H1 (cell line): ENCODE data around the gene HSD17B1. TPM values are rescaled to one million over a fixed set of nuclear protein-coding genes. Genes with fewer than 3 reads are reported as not detected.

ENCODE experiments used
- CTCF ChIA-PET: fragments of 300-600 bp; sonication (Branson Sonifier 250); formaldehyde crosslinking; loops from one replicate; lab custom pipeline; 2021; ENCODE audit not compliant: partially characterized antibody; lab: Charles Lee
- POLR2A ChIA-PET: fragments of 300-600 bp; sonication (Branson Sonifier 250); formaldehyde crosslinking; loops from one replicate; lab custom pipeline; 2021; ENCODE audit warnings: inconsistent platforms; ENCODE audit not compliant: partially characterized antibody; lab: Charles Lee
- DNase-seq, 2 experiments: peaks; one replicate each; pipeline versions ENCODE4 v3.0.0 to v3.0.0-alpha.2; 2010 to 2022; ENCODE audit warnings: low spot score in 2 of 2, low read depth in 1 of 2, mixed read lengths in 1 of 2
- FAIRE-seq: peaks from 2 replicates; lab custom pipeline; 2011; peaks lifted over from hg19 to GRCh38; lab: Jason Lieb, UNC
- H2AFZ ChIP-seq: 2 replicates; pipeline ENCODE4 v1.8.1; 2012; ENCODE audit warnings: low read length, inconsistent platforms
- H2AK5ac ChIP-seq: 2 replicates; pipeline ENCODE4 v1.6.1; 2013; ENCODE audit warnings: low read depth, low read length
- H2BK120ac ChIP-seq: replicated peaks from 2 replicates; pipeline ENCODE3; 2013; ENCODE audit warnings: low read depth, low read length, inconsistent platforms
- H2BK12ac ChIP-seq: 2 replicates; pipeline ENCODE4 v1.6.1; 2013; ENCODE audit warnings: low read depth, low read length
- H2BK15ac ChIP-seq: 2 replicates; pipeline ENCODE4 v1.6.1; 2013; ENCODE audit warnings: low read length
- H2BK20ac ChIP-seq: 2 replicates; pipeline ENCODE4 v1.6.1; 2013; ENCODE audit warnings: low read length
- H2BK5ac ChIP-seq: 2 replicates; pipeline ENCODE4 v1.6.1; 2013; ENCODE audit warnings: low read depth, low read length
- H3K14ac ChIP-seq: 2 replicates; pipeline ENCODE4 v1.6.1; 2013; ENCODE audit warnings: inconsistent platforms; ENCODE audit not compliant: insufficient read length
- H3K18ac ChIP-seq: 2 replicates; pipeline ENCODE4 v1.6.1; 2013; ENCODE audit warnings: low read length; ENCODE audit errors: extremely low read depth
- H3K23ac ChIP-seq: 2 replicates; pipeline ENCODE4 v1.6.1; 2013; ENCODE audit warnings: inconsistent platforms; ENCODE audit not compliant: insufficient read length
- H3K23me2 ChIP-seq: 2 replicates; pipeline ENCODE4 v1.6.1; 2013; ENCODE audit warnings: low read depth, low read length
- H3K27ac ChIP-seq: 2 replicates; pipeline ENCODE4 v1.6.1; 2011; ENCODE audit warnings: low read depth, low read length, inconsistent platforms
- H3K27me3 ChIP-seq, 4 experiments: replicated peaks in 1 of 4; 1 replicate in 1 of 4; 2 replicates in 3 of 4; pipeline versions ENCODE4 v1.6.1 to v1.8.1; 2011 to 2013; ENCODE audit warnings: low read length in 3 of 4, mild to moderate bottlenecking in 3 of 4, inconsistent platforms in 2 of 4, mixed read lengths in 2 of 4, moderate library complexity in 1 of 4; ENCODE audit not compliant: control insufficient read depth in 3 of 4, insufficient read depth in 3 of 4; ENCODE audit errors: extremely low read depth in 1 of 4
- H3K36me3 ChIP-seq, 4 experiments: 2 replicates each; pipeline versions ENCODE4 v1.6.1 to v1.8.1; 2011 to 2013; ENCODE audit warnings: mild to moderate bottlenecking in 4 of 4, low read length in 3 of 4, moderate library complexity in 2 of 4, control low read depth in 1 of 4, inconsistent platforms in 1 of 4; ENCODE audit not compliant: insufficient read depth in 4 of 4, control insufficient read depth in 2 of 4
- H3K4ac ChIP-seq: replicated peaks from 2 replicates; pipeline ENCODE3; 2013; ENCODE audit warnings: low read length, low read depth, mixed read lengths, inconsistent platforms; ENCODE audit not compliant: insufficient read length
- H3K4me1 ChIP-seq, 4 experiments: replicated peaks in 1 of 4; 1 replicate in 1 of 4; 2 replicates in 3 of 4; pipeline versions ENCODE4 v1.6.1 to v1.8.1; 2011 to 2013; ENCODE audit warnings: low read length in 3 of 4, inconsistent platforms in 2 of 4, mixed read lengths in 1 of 4; ENCODE audit not compliant: insufficient read depth in 4 of 4, control insufficient read depth in 3 of 4
- H3K4me2 ChIP-seq, 2 experiments: 2 replicates each; pipeline versions ENCODE4 v1.6.1 to v1.8.1; 2011 to 2013; ENCODE audit warnings: low read depth in 2 of 2, low read length in 2 of 2, control low read depth in 1 of 2, inconsistent platforms in 1 of 2, mild to moderate bottlenecking in 1 of 2; ENCODE audit not compliant: insufficient read depth in 1 of 2
- H3K4me3 ChIP-seq, 4 experiments: fragments of 200-600, 300-600 bp in 1 of 4; sonication (generic), shearing (Covaris generic), sonication (Bioruptor Twin) in 1 of 4; 2 replicates each; pipeline versions ENCODE4 v1.5.1 to v1.8.1; 2011 to 2016; ENCODE audit warnings: low read length in 4 of 4, low read depth in 3 of 4, control low read depth in 2 of 4, inconsistent platforms in 2 of 4, mild to moderate bottlenecking in 2 of 4, mixed read lengths in 1 of 4, moderate library complexity in 1 of 4; ENCODE audit not compliant: insufficient read depth in 2 of 4; ENCODE audit errors: extremely low read depth in 1 of 4
- H3K56ac ChIP-seq: replicated peaks from 2 replicates; pipeline ENCODE3; 2013; ENCODE audit warnings: low read depth, mild to moderate bottlenecking, mixed read lengths, low read length, inconsistent platforms; ENCODE audit not compliant: insufficient read length
- H3K79me1 ChIP-seq: 2 replicates; pipeline ENCODE4 v1.6.1; 2013; ENCODE audit warnings: low read depth, low read length, control low read depth
- H3K79me2 ChIP-seq, 2 experiments: 2 replicates each; pipeline versions ENCODE4 v1.6.1 to v1.8.1; 2012 to 2013; ENCODE audit warnings: low read length in 2 of 2, mild to moderate bottlenecking in 2 of 2, inconsistent platforms in 1 of 2; ENCODE audit not compliant: insufficient read depth in 2 of 2, control insufficient read depth in 1 of 2
- H3K9ac ChIP-seq, 4 experiments: replicated peaks in 1 of 4; 1 replicate in 1 of 4; 2 replicates in 3 of 4; pipeline versions ENCODE4 v1.6.1 to v1.8.1; 2011 to 2013; ENCODE audit warnings: low read depth in 3 of 4, low read length in 3 of 4, control low read depth in 2 of 4, mild to moderate bottlenecking in 2 of 4, moderate library complexity in 2 of 4, inconsistent platforms in 1 of 4; ENCODE audit errors: extremely low read depth in 1 of 4
- H3K9me3 ChIP-seq, 2 experiments: 2 replicates each; pipeline versions ENCODE4 v1.6.1 to v1.8.1; 2012 to 2013; ENCODE audit warnings: mild to moderate bottlenecking in 2 of 2, moderate library complexity in 2 of 2, control low read depth in 1 of 2, inconsistent platforms in 1 of 2, low read depth in 1 of 2, low read length in 1 of 2, mixed read lengths in 1 of 2; ENCODE audit not compliant: insufficient read depth in 2 of 2
- H4K20me1 ChIP-seq, 2 experiments: replicated peaks in 1 of 2; 2 replicates each; pipeline versions ENCODE3 to v1.8.1; 2011 to 2013; ENCODE audit warnings: inconsistent platforms in 2 of 2, low read length in 2 of 2, mild to moderate bottlenecking in 1 of 2; ENCODE audit not compliant: insufficient read depth in 2 of 2, control insufficient read depth in 1 of 2
- H4K5ac ChIP-seq: 2 replicates; pipeline ENCODE4 v1.6.1; 2013; ENCODE audit warnings: low read length, low read depth, mixed read lengths, inconsistent platforms; ENCODE audit not compliant: insufficient read length
- H4K8ac ChIP-seq: 2 replicates; pipeline ENCODE4 v1.8.0; 2013; ENCODE audit warnings: mild to moderate bottlenecking, moderate library complexity, low read length, inconsistent platforms; ENCODE audit not compliant: insufficient read depth; ENCODE audit errors: extremely low read depth
- H4K91ac ChIP-seq: replicated peaks from 2 replicates; pipeline ENCODE3; 2013; ENCODE audit warnings: low read length, mixed read lengths, inconsistent platforms; ENCODE audit not compliant: insufficient read length
- BCL11A ChIP-seq, 2 experiments: IDR thresholded peaks; one replicate each; pipeline ENCODE4 v1.6.1; 2011; ENCODE audit warnings: low read depth in 2 of 2, low read length in 2 of 2, mild to moderate bottlenecking in 2 of 2
- CEBPB ChIP-seq: IDR thresholded peaks from 2 replicates; pipeline ENCODE4 v1.6.1; 2012; ENCODE audit warnings: low read depth, low read length
- GABPA ChIP-seq: IDR thresholded peaks from 2 replicates; pipeline ENCODE4 v1.6.1; 2011; ENCODE audit warnings: mild to moderate bottlenecking, low read length, moderate library complexity, borderline replicate concordance; ENCODE audit not compliant: insufficient read depth
- GTF2F1 ChIP-seq: IDR thresholded peaks from 2 replicates; pipeline ENCODE4 v1.6.1; 2012; ENCODE audit warnings: low read depth, low read length, improper control_type of control experiment, borderline replicate concordance
- JUND ChIP-seq: IDR thresholded peaks from 2 replicates; pipeline ENCODE4 v1.6.1; 2011; ENCODE audit warnings: mild to moderate bottlenecking, improper control_type of control experiment, low read length
- KDM5A ChIP-seq: fragments of 200-600 bp; IDR thresholded peaks from 2 replicates; pipeline ENCODE4 v1.7.1; 2012; ENCODE audit warnings: mild to moderate bottlenecking, low read length, inconsistent platforms, mixed read lengths
- POLR2AphosphoS5 ChIP-seq: IDR thresholded peaks from 2 replicates; pipeline ENCODE4 v1.6.1; 2011; ENCODE audit warnings: low read depth, low read length
- SIX5 ChIP-seq: IDR thresholded peaks from 2 replicates; pipeline ENCODE4 v1.6.1; 2011; ENCODE audit warnings: mild to moderate bottlenecking, low read depth, low read length
- SP1 ChIP-seq: IDR thresholded peaks from 2 replicates; pipeline ENCODE4 v1.6.1; 2011; ENCODE audit warnings: low read depth, low read length
- SRF ChIP-seq: IDR thresholded peaks from 2 replicates; pipeline ENCODE4 v1.6.1; 2011; ENCODE audit warnings: mild to moderate bottlenecking, low read depth, low read length, moderate library complexity
- TCF12 ChIP-seq: IDR thresholded peaks from 2 replicates; pipeline ENCODE4 v1.6.1; 2011; ENCODE audit warnings: low read depth, mild to moderate bottlenecking, low read length
- WGBS, 2 experiments: shearing (Covaris generic) in 1 of 2; methylation state at CpG; one replicate each; pipeline versions ENCODE4 v1.1.6 to v1.1.7; 2013 to 2015; ENCODE audit warnings: low lambda C conversion rate in 2 of 2, mixed read lengths in 2 of 2, inconsistent platforms in 1 of 2, low coverage in 1 of 2, missing lambda C conversion rate in 1 of 2; ENCODE audit not compliant: insufficient replicate concordance in 2 of 2, insufficient coverage in 1 of 2, insufficient read length in 1 of 2; ENCODE audit errors: extremely low coverage in 1 of 2, missing lambda C conversion rate in 1 of 2; 5-methylcytosine and 5-hydroxymethylcytosine counted together
- polyA plus RNA-seq, 7 experiments: library from polyadenylated mRNA; depleted of rRNA in 3 of 7; stranded (reverse) in 5 of 7; unstranded in 2 of 7; fragments of >200 nt in 5 of 7; fragments of 200-250 nt in 2 of 7; gene quantifications; 1 replicate in 5 of 7; 2 replicates in 1 of 7; 4 replicates in 1 of 7; pipeline versions ENCODE4 v1.2.1 to v1.2.3, GENCODE V29; 2011 to 2013; ENCODE audit warnings: missing spikeins in 2 of 7, mixed read lengths in 2 of 7
- total RNA-seq: library from RNA; stranded (reverse); fragmentation: NEBNext Ultra II Directional; extraction: Animal tissue kit (Norgen Biotek cat#: 25700); gene quantifications from 2 replicates; pipeline ENCODE4 v1.2.1, GENCODE V29; 2021
- TF ChIP-seq, protein P1 (sequence below): IDR thresholded peaks from 2 replicates; pipeline ENCODE4 v1.6.1; 2012; ENCODE audit warnings: inconsistent platforms

The HSD17B1 gene
- total and polyA plus RNA-seq, 2 of the 8 experiments (the other 6 are each of a cell fraction or from before 2014, with no cell fraction given), result 0.88 to 1.0 TPM

- POLR2A ChIA-PET, result interaction anchor here (0.9 to 1.6 kb wide), 4 partner anchors 9 to 92 kb away, joined by 3 to 7 read pairs (median 4); no protein-coding TSS in a partner anchor
- H3K23ac ChIP-seq, result no peak overlapping the region
- H3K27ac ChIP-seq, result no peak overlapping the region
- H3K9ac ChIP-seq, result no peak overlapping the region
- no peak overlapping the region for H4K5ac ChIP-seq
- CTCF ChIA-PET, result interaction anchor here (0.6 to 2.5 kb wide), 16 partner anchors 9 to 202 kb away, joined by 3 to 10 read pairs (median 4); no protein-coding TSS in a partner anchor
- no peaks in the 10 kb centered on the region for H3K79me2 ChIP-seq
- no peak overlapping the region for H3K18ac ChIP-seq
- H2AK5ac ChIP-seq, result no peak overlapping the region
- H2BK5ac ChIP-seq, result no peak overlapping the region; the same call in 1 of the 2 replicates
- no peaks in the 10 kb centered on the region for H3K23me2 ChIP-seq
- no peak overlapping the region for H3K14ac ChIP-seq
- no peak overlapping the region for H2BK12ac ChIP-seq
- 87% methylated on average over 8 of the region's 8 CpGs; no CpG with 5 or more reads in 1 of the 2 experiments for WGBS, 2 experiments
- no peaks in the 10 kb centered on the region; a peak in 4 of 7 replicates for H3K27me3 ChIP-seq
- H2AFZ ChIP-seq, result no peak overlapping the region
- peaks cover 0 to 5% (median 2%) of the 10 kb centered on the region in 4 experiments; a peak in 1 of 8 replicates for H3K36me3 ChIP-seq
- H3K4me3 ChIP-seq, result no peak overlapping the region
- H3K4ac ChIP-seq, result no peak overlapping the region
- H4K8ac ChIP-seq, result no peak overlapping the region
- peaks cover 2 to 3% of the 10 kb centered on the region in 2 experiments for H4K20me1 ChIP-seq
- TF ChIP-seq SP1, result no peak
- TF ChIP-seq KDM5A, result no peak
- no peak for TF ChIP-seq BCL11A (IDR thresholded peaks at IDR 0.05; ENCODE audit: low read depth in 2 of 2, low read length in 2 of 2)
- no peak for TF ChIP-seq GABPA
- TF ChIP-seq SRF, result no peak
- no peak for TF ChIP-seq JUND
- no peak for TF ChIP-seq GTF2F1
- TF ChIP-seq CEBPB, result no peak
- TF ChIP-seq POLR2AphosphoS5, result no peak
- TF ChIP-seq, protein P1, sequence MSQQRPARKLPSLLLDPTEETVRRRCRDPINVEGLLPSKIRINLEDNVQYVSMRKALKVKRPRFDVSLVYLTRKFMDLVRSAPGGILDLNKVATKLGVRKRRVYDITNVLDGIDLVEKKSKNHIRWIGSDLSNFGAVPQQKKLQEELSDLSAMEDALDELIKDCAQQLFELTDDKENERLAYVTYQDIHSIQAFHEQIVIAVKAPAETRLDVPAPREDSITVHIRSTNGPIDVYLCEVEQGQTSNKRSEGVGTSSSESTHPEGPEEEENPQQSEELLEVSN, result no peak
- no peak for TF ChIP-seq SIX5
- no peak for TF ChIP-seq TCF12
- no peak overlapping the region for H4K91ac ChIP-seq
- no peak overlapping the region for H2BK120ac ChIP-seq
- no peak overlapping the region for H2BK20ac ChIP-seq
- H2BK15ac ChIP-seq, result no peak overlapping the region
- no peak for DNase-seq
- H3K4me1 ChIP-seq, result peaks cover 5 to 10% (median 8%) of the 10 kb centered on the region in 4 experiments
- no peaks in the 10 kb centered on the region for H3K79me1 ChIP-seq
- FAIRE-seq, result no peak
- no peak overlapping the region for H3K4me2 ChIP-seq
- H3K9me3 ChIP-seq, result no peaks in the 10 kb centered on the region
- no peak overlapping the region for H3K56ac ChIP-seq
Measured at GRCh38 chr17:42514867-42515266, 37.9 kb upstream of the HSD17B1 start.
